HG03432 (cell line): Measurements from ENCODE around the gene KIF11.

Experiments
- ATAC-seq: cut with Tn5 transposase; IDR thresholded peaks from one replicate; pipeline ENCODE4 v1.9.1; 2021; ENCODE audit warnings: mild to moderate bottlenecking, moderate library complexity; ENCODE audit not compliant: unreplicated experiment

The KIF11 gene

GRCh38 chr10:92677708-92678107 lies 84.8 kb downstream of the KIF11 start:
- ATAC-seq: no peak

GRCh38 chr10:92678206-92678605 lies 85.3 kb downstream of the KIF11 start:
- no peak for ATAC-seq

- no peak for ATAC-seq
Measured at GRCh38 chr10:92681306-92681834, 88.4 kb downstream of the KIF11 start.

- no peak for ATAC-seq
Measured at GRCh38 chr10:92688573-92688926, 95.6 kb downstream of the KIF11 start.

GRCh38 chr10:92688927-92689662 lies 96.2 kb downstream of the KIF11 start:
- ATAC-seq: peak; percentile 21

GRCh38 chr10:92689663-92690210 lies 96.8 kb downstream of the KIF11 start, which contains the start of gene HHEX:
TSS of gene HHEX (plus strand) at chr10:92689955. CDS start at chr10:92689987, 32 bp downstream.
- ATAC-seq: peak; percentile 64

- peak; percentile 36 for ATAC-seq
Measured at GRCh38 chr10:92690211-92690914, 97.4 kb downstream of the KIF11 start.

- no peak for ATAC-seq
Measured at GRCh38 chr10:92690915-92691590, 98.1 kb downstream of the KIF11 start.

- no peak for ATAC-seq
Measured at GRCh38 chr10:92691591-92692079, 98.7 kb downstream of the KIF11 start.

GRCh38 chr10:92692080-92692671 lies 99.2 kb downstream of the KIF11 start:
- ATAC-seq: no peak

GRCh38 chr10:92692697-92693533 lies 100.0 kb downstream of the KIF11 start:
- no peak for ATAC-seq

GRCh38 chr10:92693534-92693893 lies 100.6 kb downstream of the KIF11 start:
- no peak for ATAC-seq

GRCh38 chr10:92695679-92696605 lies 103.0 kb downstream of the KIF11 start:
- ATAC-seq: no peak

- ATAC-seq: no peak
Measured at GRCh38 chr10:92696606-92697383, 103.9 kb downstream of the KIF11 start.

GRCh38 chr10:92697663-92698511 lies 105.0 kb downstream of the KIF11 start:
- ATAC-seq: no peak

- no peak for ATAC-seq
Measured at GRCh38 chr10:92699193-92699517, 106.2 kb downstream of the KIF11 start.
